ENCODE results near the gene FSIP2. TPM values are rescaled to one million over a fixed set of nuclear protein-coding genes. Genes with fewer than 3 reads are reported as not detected.

The FSIP2 gene
- total and polyA plus RNA-seq, 12 donors: 0.01 to 2.4 (median 0.27) TPM; not detected in 1

DNA sequence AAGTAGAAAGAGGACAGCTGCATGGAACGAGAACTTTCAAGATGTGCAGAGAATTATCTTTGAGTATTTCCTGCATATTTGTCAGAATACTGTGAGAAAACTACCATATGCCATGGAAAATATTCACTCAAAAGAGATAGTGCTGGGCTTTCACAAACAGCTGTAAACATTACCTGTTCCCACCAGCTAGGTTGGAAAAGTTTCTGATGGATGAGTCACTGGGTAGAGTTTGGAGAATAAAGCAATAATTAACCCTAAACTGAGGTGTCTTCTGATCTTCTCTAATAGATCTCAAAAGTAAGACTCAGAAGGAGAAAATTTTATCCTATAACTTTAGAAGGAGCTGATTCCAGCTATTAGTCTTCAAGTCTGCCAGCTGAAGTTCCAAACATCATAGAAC, 3.9 kb upstream of the FSIP2 start:
- Histone ChIP-seq H3K9me3 (no peaks in the 10 kb centered on the region), H3K4me3 (no peak overlapping the region), H3K27ac (no peak overlapping the region), H3K4me1 (no peaks in the 10 kb centered on the region), H3K27me3 (peaks cover 0 to 15% (median 14%) of the 10 kb centered on the region in 7 donors), H3K36me3 (no peaks in the 10 kb centered on the region)
- DNase-seq (no peak), ATAC-seq (no peak)
- intact Hi-C loops (cut with DNase I): no loop called here
- TF ChIP-seq, protein P1, sequence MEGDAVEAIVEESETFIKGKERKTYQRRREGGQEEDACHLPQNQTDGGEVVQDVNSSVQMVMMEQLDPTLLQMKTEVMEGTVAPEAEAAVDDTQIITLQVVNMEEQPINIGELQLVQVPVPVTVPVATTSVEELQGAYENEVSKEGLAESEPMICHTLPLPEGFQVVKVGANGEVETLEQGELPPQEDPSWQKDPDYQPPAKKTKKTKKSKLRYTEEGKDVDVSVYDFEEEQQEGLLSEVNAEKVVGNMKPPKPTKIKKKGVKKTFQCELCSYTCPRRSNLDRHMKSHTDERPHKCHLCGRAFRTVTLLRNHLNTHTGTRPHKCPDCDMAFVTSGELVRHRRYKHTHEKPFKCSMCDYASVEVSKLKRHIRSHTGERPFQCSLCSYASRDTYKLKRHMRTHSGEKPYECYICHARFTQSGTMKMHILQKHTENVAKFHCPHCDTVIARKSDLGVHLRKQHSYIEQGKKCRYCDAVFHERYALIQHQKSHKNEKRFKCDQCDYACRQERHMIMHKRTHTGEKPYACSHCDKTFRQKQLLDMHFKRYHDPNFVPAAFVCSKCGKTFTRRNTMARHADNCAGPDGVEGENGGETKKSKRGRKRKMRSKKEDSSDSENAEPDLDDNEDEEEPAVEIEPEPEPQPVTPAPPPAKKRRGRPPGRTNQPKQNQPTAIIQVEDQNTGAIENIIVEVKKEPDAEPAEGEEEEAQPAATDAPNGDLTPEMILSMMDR (IDR thresholded peaks at IDR 0.05): no peak
- 50 to 53% methylated on average over 1 of the region's 1 CpG for WGBS, 2 donors

DNA sequence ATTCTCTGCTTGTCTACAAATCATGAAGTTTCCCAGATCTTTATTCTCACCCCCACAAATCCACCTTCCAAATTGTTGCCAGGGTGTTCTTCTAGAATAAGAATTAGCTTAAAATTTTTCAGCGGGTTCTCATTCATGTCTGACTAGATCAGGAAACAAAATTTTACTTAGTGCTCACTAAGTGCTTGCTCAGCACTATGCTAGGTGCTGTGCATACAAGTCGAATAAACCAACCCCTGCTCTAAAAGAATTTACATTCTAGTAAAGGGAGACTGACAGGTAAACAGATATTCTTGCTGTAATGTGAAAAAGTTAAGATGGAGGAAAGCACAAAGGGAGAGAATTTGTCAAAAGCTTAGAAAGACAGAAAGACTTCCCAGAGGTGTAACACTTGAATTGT, 2.4 kb upstream of the FSIP2 start:
- Histone ChIP-seq H3K9me3 (no peaks in the 10 kb centered on the region), H3K27ac (no peak overlapping the region), H3K4me1 (no peaks in the 10 kb centered on the region), H3K27me3 (peaks cover 0 to 15% (median 14%) of the 10 kb centered on the region in 7 donors), H3K4me3 (no peak overlapping the region), H3K36me3 (no peaks in the 10 kb centered on the region)
- intact Hi-C loops (cut with DNase I): no loop called here
- no peak for ATAC-seq
- DNase-seq: no peak
- 84 to 88% methylated on average over 2 of the region's 2 CpGs for WGBS, 2 donors
- TF ChIP-seq, protein P1 (IDR thresholded peaks at IDR 0.05): no peak

DNA sequence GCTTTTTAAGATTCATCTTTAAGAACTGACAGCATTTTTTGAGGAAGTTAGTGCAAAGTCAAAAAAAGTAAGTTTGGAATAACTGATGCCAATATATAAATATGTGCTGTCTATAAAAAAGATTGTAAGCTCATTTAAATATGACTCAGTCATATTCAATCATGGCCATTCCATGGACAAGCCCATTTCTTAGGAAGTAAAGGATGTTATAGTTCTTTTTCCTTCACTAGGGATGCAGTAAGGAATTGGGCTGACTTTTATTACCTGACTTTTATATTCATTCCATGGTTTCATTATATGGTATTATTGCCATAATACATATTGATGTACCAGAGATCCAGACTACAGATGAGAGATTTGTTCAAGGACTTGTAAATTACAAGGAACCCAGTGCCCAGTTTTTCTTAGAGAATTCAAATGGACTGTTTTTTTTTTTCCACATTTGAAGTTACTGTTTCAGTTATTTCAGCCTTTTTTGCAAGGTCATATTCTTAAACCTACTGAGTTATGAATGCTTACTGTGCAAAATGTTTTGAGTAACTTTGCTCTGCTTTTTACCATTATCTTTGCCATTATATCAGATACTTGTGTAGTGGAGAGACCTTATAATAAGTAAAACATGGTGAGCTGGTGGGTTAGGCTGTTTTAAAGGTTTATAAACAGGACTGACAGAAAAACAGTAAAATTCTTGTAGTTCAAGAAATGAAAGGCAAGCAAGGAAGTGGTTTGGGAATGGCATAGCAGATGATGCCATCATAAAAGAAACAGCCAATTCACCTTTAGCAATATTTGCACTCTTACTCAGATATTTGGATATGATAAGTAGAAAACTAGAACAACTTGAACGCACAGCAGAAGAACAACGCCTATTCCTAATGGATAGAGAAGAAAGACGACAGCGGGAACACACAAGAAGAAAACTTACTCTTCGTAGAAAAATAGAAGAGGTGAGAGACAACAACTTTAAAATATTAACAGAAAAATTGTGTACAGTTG, 7.6 kb downstream of the FSIP2 start:
- Histone ChIP-seq H3K36me3 (no peaks in the 10 kb centered on the region), H3K4me3 (no peak overlapping the region), H3K4me1 (no peaks in the 10 kb centered on the region), H3K9me3 (no peaks in the 10 kb centered on the region), H3K27ac (no peak overlapping the region), H3K27me3 (no peaks in the 10 kb centered on the region)
- DNase-seq (no peak), ATAC-seq (no peak)
- intact Hi-C loops (cut with DNase I): no loop called here
- WGBS, 2 donors: 90 to 93% methylated on average over 5 of the region's 5 CpGs
- TF ChIP-seq, protein P1 (IDR thresholded peaks at IDR 0.05): no peak

DNA sequence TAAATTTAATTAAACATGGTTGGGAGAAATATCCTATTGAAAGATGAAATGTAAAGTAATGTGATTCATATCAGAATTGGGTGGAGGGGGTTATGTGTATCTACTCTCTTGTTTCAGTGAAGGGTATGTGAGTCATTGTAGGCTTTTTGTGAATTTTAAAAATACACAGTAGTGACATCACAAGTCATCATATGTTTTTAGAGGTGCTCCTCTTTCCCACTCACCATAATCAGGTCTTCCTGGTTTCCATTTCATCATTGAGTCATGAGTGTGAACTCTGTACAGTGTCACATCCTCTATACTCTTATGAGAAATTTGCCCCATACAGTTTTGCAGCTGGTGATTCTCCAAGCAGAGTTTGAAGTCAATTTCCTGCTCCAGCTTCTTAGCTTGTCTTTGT, 18.8 kb downstream of the FSIP2 start:
- H3K4me3 ChIP-seq: no peak overlapping the region
- ATAC-seq (no peak), DNase-seq (no peak)
- no peaks in the 10 kb centered on the region for H3K27me3 ChIP-seq
- intact Hi-C loops (cut with DNase I): no loop called here
- no peak overlapping the region for H3K27ac ChIP-seq
- H3K4me1 ChIP-seq: no peaks in the 10 kb centered on the region
- H3K9me3 ChIP-seq: peaks cover 0 to 4% (median 0%) of the 10 kb centered on the region in 11 donors
- TF ChIP-seq, protein P1 (IDR thresholded peaks at IDR 0.05): no peak
- no peaks in the 10 kb centered on the region for H3K36me3 ChIP-seq

Data from heart right ventricle (tissue), 16 donors.